Measurements from ENCODE around the gene SMCR8. TPM values are rescaled to one million over a fixed set of nuclear protein-coding genes. Genes with fewer than 3 reads are reported as not detected.

SMCR8 gene
- total RNA-seq, 1 experiment from 2014 or later, result 22.4 TPM

DNA sequence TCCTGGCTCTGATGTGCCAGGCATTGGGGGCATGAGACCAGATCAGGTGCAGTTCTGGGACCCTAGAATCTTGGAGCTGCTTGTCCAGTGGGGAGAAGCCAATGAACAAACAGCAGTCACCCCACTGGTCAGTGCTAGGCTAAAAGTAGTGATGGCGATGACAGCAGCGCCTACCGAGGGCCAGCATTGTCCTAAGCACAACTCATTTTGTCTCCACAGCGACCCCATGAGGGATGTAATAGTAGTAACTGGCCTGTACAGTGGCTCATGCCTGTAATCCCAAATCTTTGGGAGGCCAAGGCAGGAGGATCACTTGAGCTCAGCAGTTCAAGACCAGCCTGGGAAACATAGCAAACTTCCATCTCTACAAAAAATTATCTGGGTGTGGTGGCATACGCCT lies 6.2 kb downstream of the SMCR8 start:
- Histone ChIP-seq H3K56ac (ENCODE audit: insufficient read length, low read depth, low read length) (no peak overlapping the region), H2BK5ac (ENCODE audit: insufficient read length, low read length) (no peak overlapping the region), H3K27ac (ENCODE audit: insufficient read length, low read depth, low read length) (no peak overlapping the region), H3K27me3 (ENCODE audit: insufficient read depth, low read length) (no peaks in the 10 kb centered on the region), H3K79me2 (ENCODE audit: insufficient read depth, low read length) (peaks cover 15% of the 10 kb centered on the region; the same call in 1 of the 2 replicates), H3K4me2 (ENCODE audit: insufficient read depth, insufficient read length, low read length) (no peak overlapping the region), H3K23me2 (ENCODE audit: insufficient read length, low read depth, low read length, poor library complexity, severe bottlenecking) (no peaks in the 10 kb centered on the region), H3K18ac (ENCODE audit: insufficient read length, low read depth, low read length) (no peak overlapping the region), H2BK120ac (ENCODE audit: low read depth, low read length, poor library complexity, severe bottlenecking) (no peak overlapping the region), H3K23ac (ENCODE audit: insufficient read length, low read depth, low read length) (no peak overlapping the region), H3K4ac (ENCODE audit: low read depth, low read length) (no peak overlapping the region), H2AK5ac (ENCODE audit: insufficient read length, low read length) (no peak overlapping the region), H4K20me1 (ENCODE audit: control insufficient read depth, insufficient read depth, insufficient read length) (no peaks in the 10 kb centered on the region), H3K79me1 (ENCODE audit: insufficient read depth, low read depth, low read length, poor library complexity, severe bottlenecking) (peaks cover 20% of the 10 kb centered on the region), H3K14ac (ENCODE audit: insufficient read depth, low read length) (no peak overlapping the region), H2BK20ac (ENCODE audit: low read depth, low read length, poor library complexity, severe bottlenecking) (no peak overlapping the region), H4K5ac (ENCODE audit: insufficient read length, low read depth, low read length) (no peak overlapping the region), H2AFZ (ENCODE audit: low read length) (no peak overlapping the region), H3T11ph (ENCODE audit: low read length) (no peak overlapping the region), H3K9me3 (ENCODE audit: control insufficient read depth, low read depth, low read length) (no peaks in the 10 kb centered on the region), H4K8ac (replicated peaks; ENCODE audit: insufficient read length, low read depth, low read length) (no peak overlapping the region), H4K91ac (ENCODE audit: insufficient read length, low read depth, low read length) (no peak overlapping the region), H3K9ac (ENCODE audit: extremely low read depth, insufficient read length, low read length) (no peak overlapping the region), H3K4me1 (ENCODE audit: insufficient read depth, low read length) (no peaks in the 10 kb centered on the region), H2BK12ac (ENCODE audit: insufficient read length, low read depth, low read length) (no peak overlapping the region), H2BK15ac (ENCODE audit: low read depth, low read length) (no peak overlapping the region)
- Mint-ChIP-seq H3K27me3 (ENCODE audit: low read depth) (no peaks in the 10 kb centered on the region), H3K27ac (no peak overlapping the region), H3K4me1 (peaks cover 22 to 25% of the 10 kb centered on the region in 2 experiments), H3K36me3 (ENCODE audit: insufficient read depth in 1 of 3, low read depth in 3 of 3) (peaks cover 34 to 57% (median 54%) of the 10 kb centered on the region in 3 experiments), H3K9me3 (no peaks in the 10 kb centered on the region; a peak in 1 of 5 replicates), H3K4me3 (no peak overlapping the region)
- peak; percentile 68 for DNase-seq
- WGBS (ENCODE audit: extremely low coverage, insufficient read length, low lambda C conversion rate), result no CpG with 5 or more reads among the region's 5 CpGs
- TF ChIP-seq, protein P1, sequence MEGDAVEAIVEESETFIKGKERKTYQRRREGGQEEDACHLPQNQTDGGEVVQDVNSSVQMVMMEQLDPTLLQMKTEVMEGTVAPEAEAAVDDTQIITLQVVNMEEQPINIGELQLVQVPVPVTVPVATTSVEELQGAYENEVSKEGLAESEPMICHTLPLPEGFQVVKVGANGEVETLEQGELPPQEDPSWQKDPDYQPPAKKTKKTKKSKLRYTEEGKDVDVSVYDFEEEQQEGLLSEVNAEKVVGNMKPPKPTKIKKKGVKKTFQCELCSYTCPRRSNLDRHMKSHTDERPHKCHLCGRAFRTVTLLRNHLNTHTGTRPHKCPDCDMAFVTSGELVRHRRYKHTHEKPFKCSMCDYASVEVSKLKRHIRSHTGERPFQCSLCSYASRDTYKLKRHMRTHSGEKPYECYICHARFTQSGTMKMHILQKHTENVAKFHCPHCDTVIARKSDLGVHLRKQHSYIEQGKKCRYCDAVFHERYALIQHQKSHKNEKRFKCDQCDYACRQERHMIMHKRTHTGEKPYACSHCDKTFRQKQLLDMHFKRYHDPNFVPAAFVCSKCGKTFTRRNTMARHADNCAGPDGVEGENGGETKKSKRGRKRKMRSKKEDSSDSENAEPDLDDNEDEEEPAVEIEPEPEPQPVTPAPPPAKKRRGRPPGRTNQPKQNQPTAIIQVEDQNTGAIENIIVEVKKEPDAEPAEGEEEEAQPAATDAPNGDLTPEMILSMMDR (conservative IDR thresholded peaks at IDR 0.05), result peak; percentile 49
